ENCODE results near the gene NFATC2. TPM values are rescaled to one million over a fixed set of nuclear protein-coding genes. Genes with fewer than 3 reads are reported as not detected.

NFATC2 gene
- total RNA-seq, 1 experiment from 2014 or later: 6.3 TPM

GRCh38 chr20:51377132-51377531 lies 165.4 kb downstream of the NFATC2 start:
- ChIA-PET CTCF (no interaction called here), POLR2A (ENCODE audit: unreplicated experiment) (no interaction called here)
- intact Hi-C loops (cut with micrococcal nuclease; ENCODE audit: unreplicated experiment): no loop called here
- no peaks in the 10 kb centered on the region for H3K9me3 ChIP-seq (ENCODE audit: insufficient read depth, low read depth)
- no peak overlapping the region for H2AFZ ChIP-seq
- H3K27me3 ChIP-seq (ENCODE audit: insufficient read depth, low read depth): no peaks in the 10 kb centered on the region
- no peaks in the 10 kb centered on the region for H4K20me1 ChIP-seq (ENCODE audit: insufficient read depth)
- H3K27ac ChIP-seq: no peak overlapping the region
- no peaks in the 10 kb centered on the region for H3K9me2 ChIP-seq (ENCODE audit: insufficient read depth)
- no peak for TF ChIP-seq EZH2 (IDR thresholded peaks at IDR 0.05; ENCODE audit: low read depth)
- TF ChIP-seq, protein P1, sequence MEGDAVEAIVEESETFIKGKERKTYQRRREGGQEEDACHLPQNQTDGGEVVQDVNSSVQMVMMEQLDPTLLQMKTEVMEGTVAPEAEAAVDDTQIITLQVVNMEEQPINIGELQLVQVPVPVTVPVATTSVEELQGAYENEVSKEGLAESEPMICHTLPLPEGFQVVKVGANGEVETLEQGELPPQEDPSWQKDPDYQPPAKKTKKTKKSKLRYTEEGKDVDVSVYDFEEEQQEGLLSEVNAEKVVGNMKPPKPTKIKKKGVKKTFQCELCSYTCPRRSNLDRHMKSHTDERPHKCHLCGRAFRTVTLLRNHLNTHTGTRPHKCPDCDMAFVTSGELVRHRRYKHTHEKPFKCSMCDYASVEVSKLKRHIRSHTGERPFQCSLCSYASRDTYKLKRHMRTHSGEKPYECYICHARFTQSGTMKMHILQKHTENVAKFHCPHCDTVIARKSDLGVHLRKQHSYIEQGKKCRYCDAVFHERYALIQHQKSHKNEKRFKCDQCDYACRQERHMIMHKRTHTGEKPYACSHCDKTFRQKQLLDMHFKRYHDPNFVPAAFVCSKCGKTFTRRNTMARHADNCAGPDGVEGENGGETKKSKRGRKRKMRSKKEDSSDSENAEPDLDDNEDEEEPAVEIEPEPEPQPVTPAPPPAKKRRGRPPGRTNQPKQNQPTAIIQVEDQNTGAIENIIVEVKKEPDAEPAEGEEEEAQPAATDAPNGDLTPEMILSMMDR (conservative IDR thresholded peaks at IDR 0.05): no peak
- no peaks in the 10 kb centered on the region for H3F3A ChIP-seq (ENCODE audit: insufficient read depth, low read depth)
- no peak overlapping the region for H3K4me2 ChIP-seq
- peaks cover 9% of the 10 kb centered on the region; the same call in 1 of the 2 replicates for H3K4me1 ChIP-seq (replicated peaks; ENCODE audit: insufficient read depth)
- no peak for DNase-seq
- H3K4me3 ChIP-seq: no peak overlapping the region
- H3K79me2 ChIP-seq (ENCODE audit: low read depth): no peaks in the 10 kb centered on the region
- no TSS peak for BruUV-seq (replicated peaks)
- H3K36me3 ChIP-seq (ENCODE audit: low read depth): no peaks in the 10 kb centered on the region

DNA sequence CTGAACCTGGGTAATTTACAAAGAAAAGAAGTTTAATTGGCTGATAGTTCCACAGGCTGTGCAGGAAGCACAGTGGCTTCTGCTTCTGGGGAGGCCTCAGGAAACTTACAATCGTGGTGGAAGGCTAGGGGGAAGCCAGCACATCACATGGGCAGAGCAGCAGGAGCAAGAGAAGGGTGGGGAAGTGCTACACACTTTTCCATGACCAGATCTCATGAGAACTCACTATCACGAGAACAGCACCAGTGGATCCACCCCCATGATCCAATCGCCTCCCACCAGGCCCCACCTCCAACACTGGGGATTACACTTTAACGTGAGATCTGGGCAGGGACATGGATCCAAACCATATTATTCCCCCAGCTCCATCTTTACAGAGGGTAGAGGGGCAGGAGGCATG lies 166.4 kb downstream of the NFATC2 start:
- H3K4me2 ChIP-seq: no peak overlapping the region
- H2AFZ ChIP-seq: no peak overlapping the region
- ChIA-PET POLR2A (ENCODE audit: unreplicated experiment) (no interaction called here), CTCF (no interaction called here)
- no peaks in the 10 kb centered on the region for H3K27me3 ChIP-seq (ENCODE audit: insufficient read depth, low read depth)
- peaks cover 9% of the 10 kb centered on the region; the same call in 1 of the 2 replicates for H3K4me1 ChIP-seq (replicated peaks; ENCODE audit: insufficient read depth)
- no peak for TF ChIP-seq EZH2 (IDR thresholded peaks at IDR 0.05; ENCODE audit: low read depth)
- TF ChIP-seq, protein P1 (conservative IDR thresholded peaks at IDR 0.05): no peak
- no peaks in the 10 kb centered on the region for H3K9me3 ChIP-seq (ENCODE audit: insufficient read depth, low read depth)
- H4K20me1 ChIP-seq (ENCODE audit: insufficient read depth): no peaks in the 10 kb centered on the region
- no peak overlapping the region for H3K4me3 ChIP-seq
- H3F3A ChIP-seq (ENCODE audit: insufficient read depth, low read depth): no peaks in the 10 kb centered on the region
- DNase-seq: no peak
- no peak overlapping the region for H3K27ac ChIP-seq
- H3K79me2 ChIP-seq (ENCODE audit: low read depth): no peaks in the 10 kb centered on the region
- H3K9me2 ChIP-seq (ENCODE audit: insufficient read depth): no peaks in the 10 kb centered on the region
- intact Hi-C loops (cut with micrococcal nuclease; ENCODE audit: unreplicated experiment): no loop called here
- BruUV-seq (replicated peaks): no TSS peak
- H3K36me3 ChIP-seq (ENCODE audit: low read depth): no peaks in the 10 kb centered on the region

DNA sequence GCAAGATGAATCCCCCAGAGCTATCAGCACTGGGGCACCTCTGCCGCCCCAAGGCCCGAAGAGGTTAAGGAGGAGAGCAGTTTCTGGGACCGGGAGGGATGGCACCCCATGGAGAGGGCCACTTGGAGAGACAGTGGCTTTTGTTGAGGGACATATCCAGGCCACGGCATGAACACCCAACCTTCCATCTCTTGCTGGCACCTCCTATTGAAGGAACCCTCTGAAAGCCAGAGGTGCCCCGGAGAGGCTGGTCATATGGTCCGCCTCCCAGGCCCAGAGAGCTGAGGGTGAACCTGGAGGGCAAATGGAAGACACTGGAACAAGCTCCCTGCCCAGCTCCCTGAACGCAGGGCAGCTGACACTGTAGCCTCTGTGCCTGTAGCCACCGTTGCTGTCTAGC lies 167.0 kb downstream of the NFATC2 start:
- intact Hi-C loops (cut with micrococcal nuclease; ENCODE audit: unreplicated experiment): no loop called here
- POLR2A ChIA-PET (ENCODE audit: unreplicated experiment): no interaction called here
- TF ChIP-seq EZH2 (IDR thresholded peaks at IDR 0.05; ENCODE audit: low read depth): no peak
- TF ChIP-seq, protein P1 (conservative IDR thresholded peaks at IDR 0.05): no peak
- no peak overlapping the region for H3K27ac ChIP-seq
- H2AFZ ChIP-seq: no peak overlapping the region
- peaks cover 9% of the 10 kb centered on the region; the same call in 1 of the 2 replicates for H3K4me1 ChIP-seq (replicated peaks; ENCODE audit: insufficient read depth)
- H3K36me3 ChIP-seq (ENCODE audit: low read depth): no peaks in the 10 kb centered on the region
- no TSS peak for BruUV-seq (replicated peaks)
- no peaks in the 10 kb centered on the region for H3K27me3 ChIP-seq (ENCODE audit: insufficient read depth, low read depth)
- H3K9me2 ChIP-seq (ENCODE audit: insufficient read depth): no peaks in the 10 kb centered on the region
- CTCF ChIA-PET: no interaction called here
- no peaks in the 10 kb centered on the region for H4K20me1 ChIP-seq (ENCODE audit: insufficient read depth)
- no peak overlapping the region for H3K4me3 ChIP-seq
- no peaks in the 10 kb centered on the region for H3K9me3 ChIP-seq (ENCODE audit: insufficient read depth, low read depth)
- no peak overlapping the region for H3K4me2 ChIP-seq
- H3F3A ChIP-seq (ENCODE audit: insufficient read depth, low read depth): no peaks in the 10 kb centered on the region
- H3K79me2 ChIP-seq (ENCODE audit: low read depth): no peaks in the 10 kb centered on the region
- DNase-seq: no peak

Data from PC-9 (cell line).